Endothelial cell of umbilical vein (primary cell): ENCODE results near the gene OXTR. TPM values are rescaled to one million over a fixed set of nuclear protein-coding genes. Genes with fewer than 3 reads are reported as not detected.

Source experiments
- BruUV-seq: library from RNA; stranded (reverse); fragments of 400-500 nt; replicated peaks from 2 replicates; lab custom pipeline; 2021; lab: Mats Ljungman, UMichigan
- CTCF ChIA-PET: fragments of 300-600, 350-600 bp; sonication (Branson Sonifier 250); formaldehyde crosslinking; loops from one replicate; lab custom pipeline; 2021; ENCODE audit warnings: antibody characterized with exemption, inconsistent platforms; lab: Charles Lee
- POLR2A ChIA-PET: fragments of 300-600, 350-600 bp; sonication (Branson Sonifier 250); formaldehyde crosslinking; loops from one replicate; lab custom pipeline; 2021; ENCODE audit warnings: antibody characterized with exemption, inconsistent platforms; lab: Charles Lee
- DNase-seq: peaks from one replicate; pipeline ENCODE4 v3.0.0-alpha.2; 2011; ENCODE audit warnings: low read depth, low spot score
- FAIRE-seq: peaks from 2 replicates; lab custom pipeline; 2011; peaks lifted over from hg19 to GRCh38; lab: Jason Lieb, UNC
- H2AFZ ChIP-seq: 2 replicates; pipeline ENCODE4 v1.6.0; 2012; ENCODE audit warnings: low read depth, low read length, control low read depth, inconsistent platforms
- H3K27ac ChIP-seq: 2 replicates; pipeline ENCODE4 v1.5.1; 2011; ENCODE audit warnings: low read depth, mild to moderate bottlenecking, control low read depth, low read length, moderate library complexity; ENCODE audit not compliant: insufficient read depth
- H3K27me3 ChIP-seq, 2 experiments: 2 replicates each; pipeline versions ENCODE4 v1.6.0 to v1.6.1; 2011; ENCODE audit warnings: low read length in 2 of 2, mixed read lengths in 1 of 2; ENCODE audit not compliant: control insufficient read depth in 2 of 2, insufficient read depth in 2 of 2
- H3K36me3 ChIP-seq, 2 experiments: 2 replicates in 1 of 2; 3 replicates in 1 of 2; pipeline ENCODE4 v1.5.1; 2011; ENCODE audit warnings: low read length in 2 of 2, mild to moderate bottlenecking in 1 of 2, moderate library complexity in 1 of 2; ENCODE audit not compliant: control insufficient read depth in 2 of 2, insufficient read depth in 2 of 2; ENCODE audit errors: extremely low read depth in 1 of 2
- H3K4me1 ChIP-seq: 3 replicates; pipeline ENCODE4 v1.5.1; 2011; ENCODE audit warnings: mild to moderate bottlenecking, low read length; ENCODE audit not compliant: control insufficient read depth, insufficient read depth; ENCODE audit errors: extremely low read depth
- H3K4me2 ChIP-seq: 2 replicates; pipeline ENCODE4 v1.6.1; 2011; ENCODE audit warnings: low read length, control low read depth, mixed read lengths; ENCODE audit not compliant: insufficient read depth
- H3K4me3 ChIP-seq, 3 experiments: fragments of 200-600 bp in 1 of 3; sonication (generic), shearing (Covaris generic) in 1 of 3; replicated peaks in 1 of 3; 2 replicates each; pipeline ENCODE4 v1.5.1; 2011 to 2016; ENCODE audit warnings: control low read depth in 3 of 3, low read length in 3 of 3, mild to moderate bottlenecking in 2 of 3, inconsistent platforms in 1 of 3, low read depth in 1 of 3, moderate library complexity in 1 of 3; ENCODE audit not compliant: insufficient read depth in 1 of 3
- H3K79me2 ChIP-seq: 2 replicates; pipeline ENCODE4 v1.6.0; 2012; ENCODE audit warnings: low read length, inconsistent platforms; ENCODE audit not compliant: control insufficient read depth, insufficient read depth
- H3K9ac ChIP-seq: replicated peaks from 2 replicates; pipeline ENCODE3; 2011; ENCODE audit warnings: low read length, control low read depth; ENCODE audit not compliant: insufficient read depth; ENCODE audit errors: extremely low read depth
- H3K9me1 ChIP-seq: replicated peaks from 3 replicates; pipeline ENCODE4 v1.6.0; 2011; ENCODE audit warnings: mild to moderate bottlenecking, low read length; ENCODE audit not compliant: control insufficient read depth, insufficient read depth; ENCODE audit errors: extremely low read depth
- H3K9me3 ChIP-seq: replicated peaks from 2 replicates; pipeline ENCODE4 v1.5.1; 2012; ENCODE audit warnings: low read length, inconsistent platforms; ENCODE audit not compliant: control insufficient read depth, insufficient read depth
- H4K20me1 ChIP-seq: replicated peaks from 2 replicates; pipeline ENCODE3; 2011; ENCODE audit warnings: mild to moderate bottlenecking, low read length; ENCODE audit not compliant: control insufficient read depth, insufficient read depth; ENCODE audit errors: extremely low read depth
- EZH2 ChIP-seq: IDR thresholded peaks from 2 replicates; pipeline ENCODE4 v1.6.1; 2012; ENCODE audit warnings: borderline replicate concordance, low read depth, mild to moderate bottlenecking, moderate library complexity, low read length, inconsistent platforms; ENCODE audit not compliant: severe bottlenecking
- FOS ChIP-seq: IDR thresholded peaks from 2 replicates; pipeline ENCODE4 v1.6.1; 2011; ENCODE audit warnings: mild to moderate bottlenecking, low read length, moderate library complexity, borderline replicate concordance; ENCODE audit not compliant: insufficient read depth
- GATA2 ChIP-seq: IDR thresholded peaks from 2 replicates; pipeline ENCODE4 v1.7.0; 2011; ENCODE audit warnings: low read depth, mild to moderate bottlenecking, moderate library complexity, mixed read lengths, low read length; ENCODE audit not compliant: insufficient read length, insufficient read depth
- JUN ChIP-seq: IDR thresholded peaks from 2 replicates; pipeline ENCODE4 v1.6.1; 2011; ENCODE audit warnings: borderline replicate concordance, low read depth; ENCODE audit not compliant: insufficient read length, insufficient read depth
- MYC ChIP-seq: IDR thresholded peaks from one replicate; pipeline ENCODE4 v1.6.1; 2011; ENCODE audit warnings: mild to moderate bottlenecking, low read depth, low read length
- POLR2A ChIP-seq: IDR thresholded peaks from 2 replicates; pipeline ENCODE4 v1.6.1; 2012; ENCODE audit warnings: low read depth, mild to moderate bottlenecking, control low read depth, low read length
- POLR2AphosphoS5 ChIP-seq: IDR thresholded peaks from 2 replicates; pipeline ENCODE4 v1.6.1; 2012; ENCODE audit warnings: low read depth, mild to moderate bottlenecking, control low read depth, low read length, moderate library complexity; ENCODE audit not compliant: insufficient read depth
- dilution Hi-C: fragments of 300-500 bp; cut with MboI; formaldehyde crosslinking; loops from one replicate; pipeline ENCODE4 v1.15.0; 2019; ENCODE audit warnings: low sequenced_read_pairs; ENCODE audit not compliant: extremely low pct_ligation_motif_present
- intact Hi-C: fragments of 100-400 bp; cut with micrococcal nuclease; formaldehyde crosslinking; loops from one replicate; pipeline ENCODE4 v1.10.0; 2022
- polyA plus RNA-seq, 4 experiments: library from polyadenylated mRNA; depleted of rRNA in 3 of 4; stranded (reverse) in 3 of 4; unstranded in 1 of 4; fragments of >200 nt; gene quantifications; 2 replicates each; pipeline versions ENCODE4 v1.2.1 to v1.2.3, GENCODE V29; 2011 to 2012; ENCODE audit warnings: missing spikeins in 1 of 4
- total RNA-seq: library from RNA; stranded (reverse); gene quantifications from 2 replicates; pipeline ENCODE4 v1.2.3, GENCODE V29; 2021
- TF ChIP-seq, protein P1 (sequence below), 2 donors: IDR thresholded peaks; 1 replicate in 1 of 2; 2 replicates in 1 of 2; pipeline ENCODE4 v1.5.1; 2011; ENCODE audit warnings: low read length in 2 of 2, mild to moderate bottlenecking in 2 of 2, moderate library complexity in 2 of 2, control low read depth in 1 of 2, inconsistent platforms in 1 of 2, low read depth in 1 of 2; ENCODE audit not compliant: insufficient read depth in 1 of 2; ENCODE audit errors: extremely low read depth in 1 of 2
- TF ChIP-seq, protein P2 (sequence below): IDR thresholded peaks from 2 replicates; pipeline ENCODE4 v1.6.1; 2011; ENCODE audit not compliant: insufficient read depth, insufficient read length

The OXTR gene
- total and polyA plus RNA-seq, 2 donors (not counting 3 experiments of a cell fraction or from before 2014, with no cell fraction given): 0.12 to 0.40 TPM

DNA sequence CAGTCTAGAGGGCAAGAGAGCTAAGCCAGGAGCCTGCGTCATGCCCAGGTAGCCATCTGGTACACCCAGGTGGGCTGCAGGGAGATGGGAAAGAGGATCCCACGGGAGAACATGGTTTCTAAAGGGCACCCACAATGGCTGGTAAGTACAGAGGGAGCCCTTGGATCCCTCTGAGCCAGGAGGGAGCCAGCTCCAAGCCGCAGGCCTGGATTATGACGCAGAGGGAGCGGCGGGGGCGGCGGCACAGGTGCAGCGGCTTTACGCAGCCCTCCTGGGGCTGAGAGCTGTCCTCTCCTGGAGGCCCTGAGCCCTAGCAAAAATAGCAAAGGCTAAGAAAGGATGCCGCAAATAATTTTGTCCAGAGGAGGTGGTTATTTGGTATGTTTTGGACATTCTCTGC, 33.0 kb downstream of the OXTR start:
- H3K36me3 ChIP-seq: no peaks in the 10 kb centered on the region
- dilution Hi-C loops (no loop called here), intact Hi-C loops (no loop called here)
- CTCF ChIA-PET: interaction anchor here (0.5 kb wide), 1 partner anchor 11 kb away, joined by 3 read pairs; no protein-coding TSS in a partner anchor
- peaks cover 12% of the 10 kb centered on the region for H3K4me1 ChIP-seq
- no peak overlapping the region for H3K4me3 ChIP-seq
- FAIRE-seq: no peak
- no TSS peak for BruUV-seq
- TF ChIP-seq MYC (no peak), JUN (no peak), GATA2 (no peak), POLR2AphosphoS5 (no peak), EZH2 (no peak), POLR2A (no peak), FOS (no peak)
- TF ChIP-seq, protein P1, sequence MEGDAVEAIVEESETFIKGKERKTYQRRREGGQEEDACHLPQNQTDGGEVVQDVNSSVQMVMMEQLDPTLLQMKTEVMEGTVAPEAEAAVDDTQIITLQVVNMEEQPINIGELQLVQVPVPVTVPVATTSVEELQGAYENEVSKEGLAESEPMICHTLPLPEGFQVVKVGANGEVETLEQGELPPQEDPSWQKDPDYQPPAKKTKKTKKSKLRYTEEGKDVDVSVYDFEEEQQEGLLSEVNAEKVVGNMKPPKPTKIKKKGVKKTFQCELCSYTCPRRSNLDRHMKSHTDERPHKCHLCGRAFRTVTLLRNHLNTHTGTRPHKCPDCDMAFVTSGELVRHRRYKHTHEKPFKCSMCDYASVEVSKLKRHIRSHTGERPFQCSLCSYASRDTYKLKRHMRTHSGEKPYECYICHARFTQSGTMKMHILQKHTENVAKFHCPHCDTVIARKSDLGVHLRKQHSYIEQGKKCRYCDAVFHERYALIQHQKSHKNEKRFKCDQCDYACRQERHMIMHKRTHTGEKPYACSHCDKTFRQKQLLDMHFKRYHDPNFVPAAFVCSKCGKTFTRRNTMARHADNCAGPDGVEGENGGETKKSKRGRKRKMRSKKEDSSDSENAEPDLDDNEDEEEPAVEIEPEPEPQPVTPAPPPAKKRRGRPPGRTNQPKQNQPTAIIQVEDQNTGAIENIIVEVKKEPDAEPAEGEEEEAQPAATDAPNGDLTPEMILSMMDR (IDR thresholded peaks at IDR 0.05; ENCODE audit: extremely low read depth in 1 of 2, insufficient read depth in 1 of 2, low read depth in 1 of 2, low read length in 2 of 2): no peak
- TF ChIP-seq, protein P2, sequence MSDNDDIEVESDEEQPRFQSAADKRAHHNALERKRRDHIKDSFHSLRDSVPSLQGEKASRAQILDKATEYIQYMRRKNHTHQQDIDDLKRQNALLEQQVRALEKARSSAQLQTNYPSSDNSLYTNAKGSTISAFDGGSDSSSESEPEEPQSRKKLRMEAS: no peak
- no peaks in the 10 kb centered on the region for H3K9me1 ChIP-seq
- H3K9ac ChIP-seq: no peak overlapping the region
- no peaks in the 10 kb centered on the region for H3K27me3 ChIP-seq
- H3K4me2 ChIP-seq: no peak overlapping the region
- POLR2A ChIA-PET: no interaction called here
- no peaks in the 10 kb centered on the region for H3K79me2 ChIP-seq
- no peak overlapping the region for H3K27ac ChIP-seq
- no peaks in the 10 kb centered on the region for H4K20me1 ChIP-seq
- no peaks in the 10 kb centered on the region for H3K9me3 ChIP-seq
- DNase-seq: no peak
- no peak overlapping the region for H2AFZ ChIP-seq
